Measurements from ENCODE around the gene BMF.
"Not testable (repeated sequence)": the region's sequence is repeated elsewhere in the genome, so short reads cannot be mapped to it uniquely, and the experiment has no call there.

BMF gene

GRCh38 chr15:40087991-40088928, 20.4 kb downstream of the BMF start:
- DNase-seq (ENCODE audit: low read depth) = peak; percentile 36

GRCh38 chr15:40087068-40087810, 21.4 kb downstream of the BMF start:
- DNase-seq (ENCODE audit: low read depth) = no peak

GRCh38 chr15:40085266-40085665, 23.4 kb downstream of the BMF start:
- no peak for DNase-seq (ENCODE audit: low read depth)

GRCh38 chr15:40084650-40085049, 24.0 kb downstream of the BMF start:
- no peak for DNase-seq (ENCODE audit: low read depth)

GRCh38 chr15:40082195-40082883, 26.3 kb downstream of the BMF start:
- DNase-seq (ENCODE audit: low read depth) = no peak

- DNase-seq (ENCODE audit: low read depth) = peak; percentile 34
Measured at GRCh38 chr15:40081691-40082194, 26.9 kb downstream of the BMF start.

- no peak for DNase-seq (ENCODE audit: low read depth)
Measured at GRCh38 chr15:40080847-40081246, 27.8 kb downstream of the BMF start.

GRCh38 chr15:40080104-40080503, 28.6 kb downstream of the BMF start:
- no peak for DNase-seq (ENCODE audit: low read depth)

GRCh38 chr15:40079456-40079855, 29.2 kb downstream of the BMF start:
- no peak for DNase-seq (ENCODE audit: low read depth)

GRCh38 chr15:40075298-40076044, 33.2 kb downstream of the BMF start:
- no peak for DNase-seq (ENCODE audit: low read depth)

GRCh38 chr15:40074656-40075055, 34.0 kb downstream of the BMF start:
- DNase-seq (ENCODE audit: low read depth) = not testable (repeated sequence)

- DNase-seq (ENCODE audit: low read depth) = not testable (repeated sequence)
Measured at GRCh38 chr15:40073716-40074490, 34.8 kb downstream of the BMF start.

- DNase-seq (ENCODE audit: low read depth) = no peak
Measured at GRCh38 chr15:40072216-40072990, 36.3 kb downstream of the BMF start.

GRCh38 chr15:40070608-40071218, 38.0 kb downstream of the BMF start:
- no peak for DNase-seq (ENCODE audit: low read depth)

GRCh38 chr15:40070166-40070557, 38.5 kb downstream of the BMF start:
- no peak for DNase-seq (ENCODE audit: low read depth)

- peak; percentile 98 for DNase-seq (ENCODE audit: low read depth)
Measured at GRCh38 chr15:40069178-40070165, 39.2 kb downstream of the BMF start.

GRCh38 chr15:40067921-40068624, 40.6 kb downstream of the BMF start:
- no peak for DNase-seq (ENCODE audit: low read depth)

- DNase-seq (ENCODE audit: low read depth) = no peak
Measured at GRCh38 chr15:40066589-40066988, 42.1 kb downstream of the BMF start.
